ENCODE measurements around the gene CELF5. TPM values are rescaled to one million over a fixed set of nuclear protein-coding genes. Genes with fewer than 3 reads are reported as not detected.
A peak's percentile ranks its signal among the peaks of the same experiment; 100 is the strongest.
"Not testable (repeated sequence)": the region's sequence is repeated elsewhere in the genome, so short reads cannot be mapped to it uniquely, and the experiment has no call there.

Gene CELF5
- polyA plus RNA-seq, 4 donors: 0.53 to 0.70 (median 0.54) TPM; not detected in 1

GRCh38 chr19:3296446-3296845, 72.0 kb downstream of the CELF5 start:
- Histone ChIP-seq H3K4me1 (ENCODE audit: control insufficient read depth in 3 of 3, insufficient read depth in 2 of 3, low read depth in 1 of 3, low read length in 2 of 3) (no peaks in the 10 kb centered on the region), H3K27me3 (ENCODE audit: control insufficient read depth in 3 of 3, insufficient read depth in 3 of 3, low read length in 3 of 3) (no peaks in the 10 kb centered on the region), H3K27ac (ENCODE audit: low read depth in 1 of 3, low read length in 2 of 3) (no peak overlapping the region), H3K36me3 (ENCODE audit: control insufficient read depth in 3 of 3, insufficient read depth in 2 of 3, low read depth in 1 of 3, low read length in 3 of 3) (no peaks in the 10 kb centered on the region), H3K9me3 (ENCODE audit: control insufficient read depth in 2 of 2, insufficient read depth in 1 of 2, low read depth in 1 of 2, low read length in 1 of 2) (no peaks in the 10 kb centered on the region), H3K4me3 (ENCODE audit: low read depth in 1 of 3, low read length in 3 of 3) (no peak overlapping the region)
- 79 to 90% (median 84%) methylated on average over 19 of the region's 19 CpGs for WGBS, 3 donors
- DNase-seq (no peak), FAIRE-seq (no peak)

- H3K27ac ChIP-seq (ENCODE audit: low read depth in 1 of 3, low read length in 2 of 3): no peak overlapping the region
- 81 to 86% (median 85%) methylated on average over 6 of the region's 6 CpGs for WGBS, 3 donors
- no peak for FAIRE-seq
Measured at GRCh38 chr19:3298853-3299449, 74.5 kb downstream of the CELF5 start.

DNA sequence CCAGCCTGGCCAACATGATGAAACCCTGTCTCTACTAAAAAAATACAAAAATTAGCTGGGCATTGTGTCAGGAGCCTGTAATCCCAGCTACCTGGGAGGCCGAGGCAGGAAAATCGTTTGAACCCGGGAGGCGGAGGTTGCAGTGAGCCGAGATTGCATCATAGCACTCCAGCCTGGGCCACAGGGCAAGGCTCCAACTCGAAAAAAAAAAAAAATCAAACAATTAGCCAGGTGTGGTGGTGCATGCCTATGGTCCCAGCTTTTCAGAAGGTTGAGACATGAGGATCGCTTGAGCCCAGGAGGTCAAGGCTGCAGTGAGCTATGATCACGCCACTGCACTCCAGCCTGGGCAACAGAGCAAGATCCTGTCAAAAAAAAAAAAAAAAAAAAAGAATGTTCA, 76.1 kb downstream of the CELF5 start:
- FAIRE-seq; H3K4me3 ChIP-seq (ENCODE audit: low read depth in 1 of 3, low read length in 3 of 3); H3K27me3 ChIP-seq (ENCODE audit: control insufficient read depth in 3 of 3, insufficient read depth in 3 of 3, low read length in 3 of 3); H3K36me3 ChIP-seq (ENCODE audit: control insufficient read depth in 3 of 3, insufficient read depth in 2 of 3, low read depth in 1 of 3, low read length in 3 of 3); H3K4me1 ChIP-seq (ENCODE audit: control insufficient read depth in 3 of 3, insufficient read depth in 2 of 3, low read depth in 1 of 3, low read length in 2 of 3); H3K9me3 ChIP-seq (ENCODE audit: control insufficient read depth in 2 of 2, insufficient read depth in 1 of 2, low read depth in 1 of 2, low read length in 1 of 2); H3K27ac ChIP-seq (ENCODE audit: low read depth in 1 of 3, low read length in 2 of 3): not testable (repeated sequence)
- WGBS, 3 donors: 17 to 49% (median 27%) methylated on average over 8 of the region's 8 CpGs
- peak in 1 of 2 donors; percentile 22 for DNase-seq

More at GRCh38 chr19:3298853-3299449, 74.5 kb downstream of the CELF5 start:
- Histone ChIP-seq H3K36me3 (ENCODE audit: control insufficient read depth in 3 of 3, insufficient read depth in 2 of 3, low read depth in 1 of 3, low read length in 3 of 3) (no peaks in the 10 kb centered on the region), H3K4me3 (ENCODE audit: low read depth in 1 of 3, low read length in 3 of 3) (no peak overlapping the region), H3K9me3 (ENCODE audit: control insufficient read depth in 2 of 2, insufficient read depth in 1 of 2, low read depth in 1 of 2, low read length in 1 of 2) (peaks cover 0 to 8% of the 10 kb centered on the region in 2 donors), H3K4me1 (ENCODE audit: control insufficient read depth in 3 of 3, insufficient read depth in 2 of 3, low read depth in 1 of 3, low read length in 2 of 3) (no peaks in the 10 kb centered on the region), H3K27me3 (ENCODE audit: control insufficient read depth in 3 of 3, insufficient read depth in 3 of 3, low read length in 3 of 3) (no peaks in the 10 kb centered on the region)
- DNase-seq: no peak

DNA sequence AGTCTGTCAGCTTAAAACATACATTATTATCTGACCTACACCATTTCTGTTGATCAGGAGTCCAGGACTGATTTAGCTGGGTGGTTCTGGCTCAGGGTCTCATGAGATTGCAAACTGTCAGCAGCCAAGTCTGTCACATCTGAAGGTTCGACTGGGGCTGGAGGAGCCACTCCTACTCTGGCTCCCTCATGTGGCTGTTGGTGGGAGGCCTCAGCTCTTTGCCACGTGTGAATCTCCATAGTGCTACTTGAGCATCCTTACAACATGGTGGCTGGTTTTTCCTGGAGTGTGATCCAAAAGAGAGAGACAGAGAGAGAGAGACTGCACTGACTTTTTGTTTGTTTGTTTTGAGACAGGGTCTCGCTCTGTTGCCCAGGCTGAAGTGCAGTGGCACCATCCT, 78.3 kb downstream of the CELF5 start:
- no peak for DNase-seq
- peaks cover 0 to 4% (median 0%) of the 10 kb centered on the region in 3 donors for H3K27me3 ChIP-seq (ENCODE audit: control insufficient read depth in 3 of 3, insufficient read depth in 3 of 3, low read length in 3 of 3)
- no peak overlapping the region for H3K4me3 ChIP-seq (ENCODE audit: low read depth in 1 of 3, low read length in 3 of 3)
- peaks cover 0 to 8% of the 10 kb centered on the region in 2 donors for H3K9me3 ChIP-seq (ENCODE audit: control insufficient read depth in 2 of 2, insufficient read depth in 1 of 2, low read depth in 1 of 2, low read length in 1 of 2)
- WGBS, 3 donors: 60 to 73% (median 68%) methylated on average over 3 of the region's 3 CpGs
- no peak for FAIRE-seq
- no peaks in the 10 kb centered on the region for H3K36me3 ChIP-seq (ENCODE audit: control insufficient read depth in 3 of 3, insufficient read depth in 2 of 3, low read depth in 1 of 3, low read length in 3 of 3)
- no peak overlapping the region for H3K27ac ChIP-seq (ENCODE audit: low read depth in 1 of 3, low read length in 2 of 3)
- H3K4me1 ChIP-seq (ENCODE audit: control insufficient read depth in 3 of 3, insufficient read depth in 2 of 3, low read depth in 1 of 3, low read length in 2 of 3): no peaks in the 10 kb centered on the region

DNA sequence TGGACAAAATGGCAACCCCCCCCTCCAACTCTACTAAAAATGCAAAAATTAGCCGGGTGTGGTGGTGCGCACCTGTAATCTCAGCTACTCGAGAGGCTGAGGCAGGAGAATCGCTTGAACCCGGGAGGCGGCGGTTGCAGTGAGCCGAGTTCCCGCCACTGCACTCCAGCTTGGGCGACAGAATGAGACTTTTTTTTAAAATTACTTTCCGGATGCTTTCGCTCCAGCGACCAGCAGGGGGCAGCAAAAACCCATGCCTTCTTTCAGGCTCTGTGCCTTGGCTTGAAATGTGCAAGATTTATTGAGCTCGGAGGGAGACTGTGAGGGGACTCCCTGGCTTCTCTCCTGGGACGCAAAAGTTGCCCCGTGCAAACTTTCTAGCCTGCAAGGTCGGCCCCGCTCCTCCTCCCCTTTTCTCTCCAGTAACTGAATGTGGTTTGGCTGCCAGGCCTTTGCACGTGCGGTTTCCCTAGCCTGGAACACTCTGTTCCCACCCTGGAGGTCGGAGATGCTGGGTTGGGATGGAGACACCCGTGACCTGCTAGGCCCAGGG, 80.5 kb downstream of the CELF5 start:
- 5 to 9% (median 7%) methylated on average over 22 of the region's 22 CpGs for WGBS, 3 donors
- H3K36me3 ChIP-seq (ENCODE audit: control insufficient read depth in 3 of 3, insufficient read depth in 2 of 3, low read depth in 1 of 3, low read length in 3 of 3): no peaks in the 10 kb centered on the region
- peaks cover 0 to 13% of the 10 kb centered on the region in 2 donors for H3K9me3 ChIP-seq (ENCODE audit: control insufficient read depth in 2 of 2, insufficient read depth in 1 of 2, low read depth in 1 of 2, low read length in 1 of 2)
- no peaks in the 10 kb centered on the region for H3K4me1 ChIP-seq (ENCODE audit: control insufficient read depth in 3 of 3, insufficient read depth in 2 of 3, low read depth in 1 of 3, low read length in 2 of 3)
- DNase-seq (peak; percentile 72 to 76), FAIRE-seq (no peak)
- no peak overlapping the region for H3K4me3 ChIP-seq (ENCODE audit: low read depth in 1 of 3, low read length in 3 of 3)
- H3K27me3 ChIP-seq (ENCODE audit: control insufficient read depth in 3 of 3, insufficient read depth in 3 of 3, low read length in 3 of 3): peaks cover 0 to 4% (median 0%) of the 10 kb centered on the region in 3 donors
- H3K27ac ChIP-seq (ENCODE audit: low read depth in 1 of 3, low read length in 2 of 3): no peak overlapping the region

DNA sequence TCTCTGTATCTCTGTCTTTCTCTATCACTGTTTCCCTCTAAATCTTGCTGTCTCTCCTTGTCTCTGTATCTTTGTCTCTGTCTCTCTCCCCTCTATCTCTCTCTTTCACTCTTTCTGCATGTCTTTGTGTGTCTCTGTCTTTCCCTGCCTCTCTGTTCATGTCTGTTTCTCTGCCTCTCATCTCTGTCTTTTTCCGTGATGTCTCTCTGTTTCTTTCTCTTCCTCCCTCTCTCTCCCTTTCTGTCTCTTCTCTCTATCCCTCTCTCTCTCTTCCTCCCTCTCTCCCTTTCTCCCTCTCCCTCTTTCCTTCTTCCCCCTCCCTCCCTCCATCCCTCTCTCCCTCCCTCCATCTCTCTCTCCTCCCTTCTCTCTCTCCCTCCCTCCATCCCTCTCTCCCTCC, 85.3 kb downstream of the CELF5 start:
- H3K4me3 ChIP-seq (ENCODE audit: low read depth in 1 of 3, low read length in 3 of 3): no peak overlapping the region
- no peak for FAIRE-seq
- no peak overlapping the region for H3K27ac ChIP-seq (ENCODE audit: low read depth in 1 of 3, low read length in 2 of 3)
- WGBS, 3 donors: 50 to 59% (median 54%) methylated on average over 1 of the region's 1 CpG
- H3K27me3 ChIP-seq (ENCODE audit: control insufficient read depth in 3 of 3, insufficient read depth in 3 of 3, low read length in 3 of 3): peaks cover 0 to 16% (median 10%) of the 10 kb centered on the region in 3 donors
- no peak for DNase-seq
- peaks cover 0 to 5% of the 10 kb centered on the region in 2 donors for H3K9me3 ChIP-seq (ENCODE audit: control insufficient read depth in 2 of 2, insufficient read depth in 1 of 2, low read depth in 1 of 2, low read length in 1 of 2)
- H3K4me1 ChIP-seq (ENCODE audit: control insufficient read depth in 3 of 3, insufficient read depth in 2 of 3, low read depth in 1 of 3, low read length in 2 of 3): no peaks in the 10 kb centered on the region
- H3K36me3 ChIP-seq (ENCODE audit: control insufficient read depth in 3 of 3, insufficient read depth in 2 of 3, low read depth in 1 of 3, low read length in 3 of 3): no peaks in the 10 kb centered on the region

GRCh38 chr19:3310280-3310679, 85.8 kb downstream of the CELF5 start:
- no peaks in the 10 kb centered on the region for H3K36me3 ChIP-seq (ENCODE audit: control insufficient read depth in 3 of 3, insufficient read depth in 2 of 3, low read depth in 1 of 3, low read length in 3 of 3)
- no peak overlapping the region for H3K4me3 ChIP-seq (ENCODE audit: low read depth in 1 of 3, low read length in 3 of 3)
- H3K27me3 ChIP-seq (ENCODE audit: control insufficient read depth in 3 of 3, insufficient read depth in 3 of 3, low read length in 3 of 3): peaks cover 0 to 16% (median 10%) of the 10 kb centered on the region in 3 donors
- peaks cover 0 to 5% of the 10 kb centered on the region in 2 donors for H3K9me3 ChIP-seq (ENCODE audit: control insufficient read depth in 2 of 2, insufficient read depth in 1 of 2, low read depth in 1 of 2, low read length in 1 of 2)
- DNase-seq: no peak
- 55 to 76% (median 64%) methylated on average over 1 of the region's 1 CpG for WGBS, 3 donors
- no peaks in the 10 kb centered on the region for H3K4me1 ChIP-seq (ENCODE audit: control insufficient read depth in 3 of 3, insufficient read depth in 2 of 3, low read depth in 1 of 3, low read length in 2 of 3)
- no peak for FAIRE-seq
- H3K27ac ChIP-seq (ENCODE audit: low read depth in 1 of 3, low read length in 2 of 3): no peak overlapping the region

DNA sequence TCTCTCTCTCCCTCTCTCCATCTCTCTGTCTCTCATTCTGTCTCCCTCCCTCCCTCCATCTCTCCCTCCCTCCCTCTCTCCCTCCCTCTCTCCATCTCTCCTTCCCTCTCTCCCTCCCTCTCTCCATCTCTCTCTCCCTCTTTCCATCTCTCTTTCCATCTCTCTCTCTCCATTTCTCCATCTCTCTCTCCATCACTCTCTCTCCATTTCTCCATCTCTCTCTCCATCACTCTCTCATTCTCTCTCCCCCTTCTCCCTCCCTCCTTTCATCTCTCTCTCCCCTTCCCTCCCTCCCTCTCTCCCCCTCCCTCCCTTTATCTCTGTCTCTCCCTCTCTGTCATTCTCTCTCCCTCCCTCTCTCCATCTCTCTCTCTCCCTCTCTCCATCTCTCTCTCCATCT, 86.2 kb downstream of the CELF5 start:
- no peak overlapping the region for H3K4me3 ChIP-seq (ENCODE audit: low read depth in 1 of 3, low read length in 3 of 3)
- peaks cover 0 to 16% (median 10%) of the 10 kb centered on the region in 3 donors for H3K27me3 ChIP-seq (ENCODE audit: control insufficient read depth in 3 of 3, insufficient read depth in 3 of 3, low read length in 3 of 3)
- no peak for FAIRE-seq
- H3K4me1 ChIP-seq (ENCODE audit: control insufficient read depth in 3 of 3, insufficient read depth in 2 of 3, low read depth in 1 of 3, low read length in 2 of 3): no peaks in the 10 kb centered on the region
- no peak overlapping the region for H3K27ac ChIP-seq (ENCODE audit: low read depth in 1 of 3, low read length in 2 of 3)
- H3K36me3 ChIP-seq (ENCODE audit: control insufficient read depth in 3 of 3, insufficient read depth in 2 of 3, low read depth in 1 of 3, low read length in 3 of 3): no peaks in the 10 kb centered on the region
- DNase-seq: no peak
- peaks cover 0 to 5% of the 10 kb centered on the region in 2 donors for H3K9me3 ChIP-seq (ENCODE audit: control insufficient read depth in 2 of 2, insufficient read depth in 1 of 2, low read depth in 1 of 2, low read length in 1 of 2)

GRCh38 chr19:3313199-3313575, 88.7 kb downstream of the CELF5 start:
- Histone ChIP-seq H3K27ac (ENCODE audit: low read depth in 1 of 3, low read length in 2 of 3) (no peak overlapping the region), H3K9me3 (ENCODE audit: control insufficient read depth in 2 of 2, insufficient read depth in 1 of 2, low read depth in 1 of 2, low read length in 1 of 2) (peaks cover 0 to 3% of the 10 kb centered on the region in 2 donors), H3K4me1 (ENCODE audit: control insufficient read depth in 3 of 3, insufficient read depth in 2 of 3, low read depth in 1 of 3, low read length in 2 of 3) (no peaks in the 10 kb centered on the region), H3K36me3 (ENCODE audit: control insufficient read depth in 3 of 3, insufficient read depth in 2 of 3, low read depth in 1 of 3, low read length in 3 of 3) (no peaks in the 10 kb centered on the region), H3K4me3 (ENCODE audit: low read depth in 1 of 3, low read length in 3 of 3) (no peak overlapping the region), H3K27me3 (ENCODE audit: control insufficient read depth in 3 of 3, insufficient read depth in 3 of 3, low read length in 3 of 3) (peaks cover 0 to 12% (median 10%) of the 10 kb centered on the region in 3 donors)
- DNase-seq (no peak), FAIRE-seq (no peak)
- 74 to 84% (median 79%) methylated on average over 8 to 13 of the region's 13 CpGs for WGBS, 3 donors
